Stimulated activated naive CD8-positive, alpha-beta T cell treated with anti-CD3 and anti-CD28 coated beads, Interleukin-15, Interleukin-2, amounts not matched to agents 100 ng/mL and 50 ng/mL, for 24 hours (primary cell): Measurements from ENCODE around the gene UEVLD.
A peak's percentile ranks its signal among the peaks of the same experiment; 100 is the strongest.

ENCODE experiments used
- H3K27ac Mint-ChIP-seq: one replicate; pipeline ENCODE4 v1.8.0; 2021; ENCODE audit warnings: mild to moderate bottlenecking, mixed read lengths
- H3K27me3 Mint-ChIP-seq: one replicate; pipeline ENCODE4 v1.8.0; 2021; ENCODE audit warnings: mixed read lengths
- H3K36me3 Mint-ChIP-seq: one replicate; pipeline ENCODE4 v1.8.0; 2021; ENCODE audit warnings: low read depth, mixed read lengths
- H3K4me1 Mint-ChIP-seq: one replicate; pipeline ENCODE4 v1.8.0; 2021; ENCODE audit warnings: low read depth, mixed read lengths
- H3K4me3 Mint-ChIP-seq: one replicate; pipeline ENCODE4 v1.8.0; 2021; ENCODE audit warnings: mild to moderate bottlenecking, mixed read lengths
- H3K9me3 Mint-ChIP-seq: one replicate; pipeline ENCODE4 v1.8.0; 2021; ENCODE audit warnings: mixed read lengths

Gene UEVLD

DNA sequence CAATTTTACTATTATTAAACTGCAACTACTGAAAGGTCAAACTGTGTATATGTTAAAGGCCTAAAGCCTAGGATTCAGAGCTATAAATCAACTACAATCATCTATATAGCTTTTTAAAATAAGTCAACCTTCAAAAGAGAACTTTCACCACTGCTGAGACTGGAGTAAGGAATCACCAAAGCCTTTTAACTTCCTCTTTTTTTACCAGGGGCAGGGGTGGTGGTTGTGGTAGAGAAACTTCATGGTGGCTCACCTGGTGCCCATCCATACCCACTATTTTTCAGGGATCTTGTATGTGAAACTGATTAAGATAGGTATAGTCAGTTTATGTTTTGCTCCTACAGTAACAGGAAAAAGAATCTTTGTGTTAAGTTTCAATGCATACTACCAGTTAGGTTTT is 93.3 kb downstream of the UEVLD start:
- Mint-ChIP-seq H3K4me3 (no peak overlapping the region), H3K9me3 (no peaks in the 10 kb centered on the region), H3K36me3 (peaks cover 43% of the 10 kb centered on the region), H3K4me1 (peaks cover 5% of the 10 kb centered on the region), H3K27me3 (no peaks in the 10 kb centered on the region), H3K27ac (no peak overlapping the region)

DNA sequence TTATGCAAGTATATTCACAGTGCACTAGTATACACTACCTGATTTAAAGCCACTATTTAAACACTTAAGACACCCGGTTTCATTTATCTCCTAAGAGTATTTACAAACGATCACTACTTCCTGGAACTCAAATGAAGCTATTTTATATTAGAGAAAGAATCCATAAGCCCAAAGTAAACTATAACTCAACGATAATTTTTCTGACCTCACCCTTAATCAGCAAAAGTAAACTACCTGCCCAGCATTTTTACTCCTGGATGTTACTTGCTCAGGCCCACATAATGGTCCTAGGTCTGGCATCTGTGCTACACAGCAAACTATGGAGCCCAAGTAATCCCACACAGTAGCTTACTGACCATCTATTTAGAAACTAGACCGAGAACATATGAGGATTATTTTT is 95.2 kb downstream of the UEVLD start:
- no peak overlapping the region for H3K27ac Mint-ChIP-seq
- peaks cover 47% of the 10 kb centered on the region for H3K36me3 Mint-ChIP-seq
- H3K27me3 Mint-ChIP-seq, result no peaks in the 10 kb centered on the region
- no peaks in the 10 kb centered on the region for H3K9me3 Mint-ChIP-seq
- peaks cover 5% of the 10 kb centered on the region for H3K4me1 Mint-ChIP-seq
- H3K4me3 Mint-ChIP-seq, result no peak overlapping the region

DNA sequence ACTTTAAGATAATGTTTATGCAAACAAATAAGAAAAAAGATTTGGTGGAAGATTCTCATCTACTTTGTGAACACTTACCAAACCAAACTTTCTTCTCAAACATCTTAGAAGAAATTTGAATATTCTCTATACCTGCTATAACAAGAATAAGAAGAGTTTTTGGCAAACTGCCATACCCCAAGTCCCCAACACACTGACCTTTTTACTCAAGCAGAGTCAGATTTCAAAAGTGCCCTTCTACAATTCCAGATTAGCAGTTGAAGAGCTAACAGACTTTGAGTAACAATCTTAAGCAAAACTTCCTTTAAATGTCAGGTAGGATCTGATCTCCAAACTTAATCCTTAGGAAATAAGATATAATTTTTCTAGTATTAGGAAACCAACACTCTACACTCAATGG is 95.6 kb downstream of the UEVLD start:
- Mint-ChIP-seq H3K27me3 (no peaks in the 10 kb centered on the region), H3K27ac (no peak overlapping the region), H3K9me3 (no peaks in the 10 kb centered on the region), H3K4me1 (peaks cover 5% of the 10 kb centered on the region), H3K4me3 (no peak overlapping the region), H3K36me3 (peaks cover 47% of the 10 kb centered on the region)

DNA sequence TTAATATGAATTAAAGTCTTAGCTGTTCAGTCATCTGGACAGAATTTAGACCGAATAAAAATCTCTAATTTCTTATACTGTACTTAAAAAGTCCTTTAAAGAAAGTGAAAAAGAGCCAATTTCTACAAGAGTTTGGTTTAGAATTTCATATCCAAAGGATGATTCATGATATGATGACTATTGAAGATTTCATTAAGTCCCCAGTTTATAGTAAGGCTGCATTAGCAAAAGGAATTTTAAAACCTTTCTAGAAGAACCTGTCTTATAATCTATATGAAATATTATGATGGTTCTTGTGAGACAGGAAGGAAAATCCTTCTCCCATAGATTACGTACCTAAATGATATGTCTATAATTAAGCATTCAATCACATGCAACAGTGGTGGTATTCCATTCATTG is 96.6 kb downstream of the UEVLD start:
- H3K9me3 Mint-ChIP-seq, result no peaks in the 10 kb centered on the region
- no peak overlapping the region for H3K4me3 Mint-ChIP-seq
- peaks cover 5% of the 10 kb centered on the region for H3K4me1 Mint-ChIP-seq
- no peaks in the 10 kb centered on the region for H3K27me3 Mint-ChIP-seq
- peaks cover 46% of the 10 kb centered on the region for H3K36me3 Mint-ChIP-seq
- no peak overlapping the region for H3K27ac Mint-ChIP-seq

DNA sequence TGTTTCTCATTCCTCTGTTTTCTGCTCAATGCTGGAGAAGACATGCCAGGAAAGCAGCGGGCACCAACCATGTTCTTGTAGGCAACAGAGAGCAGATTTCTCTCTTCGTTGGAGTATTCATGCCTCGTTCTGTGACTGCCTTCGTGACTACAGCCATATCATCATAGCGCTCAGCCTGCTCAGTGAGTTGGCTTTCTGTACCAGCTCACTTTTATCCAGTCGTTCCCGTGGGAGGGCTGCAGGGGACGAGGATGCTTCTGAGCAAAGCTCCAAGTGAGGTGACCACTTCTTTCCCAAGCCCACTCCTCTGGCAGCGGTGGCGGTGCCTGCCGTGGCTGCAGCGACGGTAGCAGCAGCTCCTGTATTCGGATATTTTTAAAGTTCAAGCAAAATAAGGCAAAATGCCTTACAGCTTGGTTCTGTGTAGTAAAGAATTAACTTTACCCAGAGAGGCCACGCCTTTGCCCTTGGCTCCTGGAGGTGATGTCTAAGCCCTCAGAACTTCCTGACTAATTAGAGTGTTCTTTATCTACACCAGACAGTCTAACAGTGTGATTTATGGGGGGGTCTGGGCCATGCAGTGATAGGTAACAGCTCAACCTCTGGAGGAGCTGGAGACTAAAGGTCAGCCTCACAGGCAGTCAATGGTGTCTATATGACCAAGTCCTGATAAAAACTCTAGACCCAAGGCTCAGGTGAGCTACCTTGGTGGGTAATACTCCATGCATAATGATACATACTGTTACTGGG is 97.6 kb downstream of the UEVLD start:
- Mint-ChIP-seq H3K36me3 (peaks cover 45% of the 10 kb centered on the region), H3K27me3 (no peaks in the 10 kb centered on the region), H3K4me1 (peaks cover 9% of the 10 kb centered on the region), H3K27ac (peak overlapping the region; percentile 39), H3K4me3 (no peak overlapping the region), H3K9me3 (no peaks in the 10 kb centered on the region)

DNA sequence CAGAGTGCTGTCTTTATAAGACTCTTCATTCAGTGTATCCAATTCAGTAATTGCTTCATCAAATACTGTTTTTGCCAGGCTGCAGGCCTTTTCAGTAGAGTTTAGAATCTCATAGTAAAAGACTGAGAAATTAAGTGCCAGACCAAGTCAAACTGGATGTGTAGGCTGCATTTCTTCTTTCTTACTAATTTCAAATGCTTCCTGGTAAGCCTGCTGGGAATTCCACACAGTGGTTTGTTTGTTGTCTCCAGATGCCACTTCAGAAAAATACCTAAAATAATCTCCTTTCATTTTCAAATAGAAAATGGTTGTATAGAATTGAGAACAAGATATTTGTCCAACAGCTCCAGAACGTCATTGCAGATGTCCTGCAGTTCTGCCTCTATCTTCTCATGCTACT is 98.2 kb downstream of the UEVLD start:
- H3K27me3 Mint-ChIP-seq, result no peaks in the 10 kb centered on the region
- H3K4me3 Mint-ChIP-seq, result no peak overlapping the region
- H3K4me1 Mint-ChIP-seq, result peaks cover 6% of the 10 kb centered on the region
- no peaks in the 10 kb centered on the region for H3K9me3 Mint-ChIP-seq
- H3K27ac Mint-ChIP-seq, result peak overlapping the region; percentile 39
- H3K36me3 Mint-ChIP-seq, result peaks cover 41% of the 10 kb centered on the region

DNA sequence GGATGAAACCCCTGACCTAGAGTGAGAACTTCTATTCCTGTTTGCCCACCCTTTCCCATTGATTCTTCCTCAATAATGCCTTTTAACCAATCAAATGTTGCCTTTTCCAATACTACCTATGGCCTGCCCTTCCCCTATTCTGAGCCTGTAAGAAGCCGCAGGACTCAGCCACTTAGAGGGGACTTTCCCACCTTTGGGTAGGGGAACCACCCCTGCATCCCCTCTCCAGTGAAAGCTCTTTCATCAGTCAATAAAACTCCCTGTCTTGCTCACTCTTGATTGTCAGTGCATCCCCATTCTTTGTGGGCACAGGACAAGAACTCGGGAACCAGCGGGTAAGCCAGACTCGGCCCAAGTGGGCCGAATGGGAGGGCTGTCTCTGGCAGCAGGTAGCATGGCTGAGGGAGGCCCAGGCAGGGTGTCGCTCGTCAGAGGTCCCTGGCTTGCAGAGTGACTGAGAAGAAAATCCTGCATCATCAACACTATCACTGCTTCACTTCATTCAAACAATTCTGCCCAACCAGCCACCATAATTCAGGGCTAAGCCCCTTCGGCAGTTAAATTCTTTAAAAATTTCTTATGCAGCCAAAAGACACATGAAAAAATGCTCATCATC is 102.5 kb downstream of the UEVLD start:
- Mint-ChIP-seq H3K4me3 (no peak overlapping the region), H3K36me3 (peaks cover 79% of the 10 kb centered on the region), H3K4me1 (peaks cover 6% of the 10 kb centered on the region), H3K27ac (no peak overlapping the region), H3K27me3 (no peaks in the 10 kb centered on the region), H3K9me3 (no peaks in the 10 kb centered on the region)
